GM12891 (cell line): Measurements from ENCODE around the gene TM9SF1.

Experiments
- DNase-seq: peaks from one replicate; pipeline ENCODE4 v3.0.0; 2011; ENCODE audit warnings: low spot score; ENCODE audit not compliant: insufficient read length
- FAIRE-seq: peaks from 2 replicates; lab custom pipeline; 2011; peaks lifted over from hg19 to GRCh38; lab: Jason Lieb, UNC
- PAX5 ChIP-seq: IDR thresholded peaks from 2 replicates; pipeline ENCODE4 v1.6.1; 2011; ENCODE audit warnings: low read length, moderate library complexity, mild to moderate bottlenecking; ENCODE audit not compliant: insufficient read depth, severe bottlenecking
- POLR2A ChIP-seq: IDR thresholded peaks from 2 replicates; pipeline ENCODE4 v1.6.1; 2011; ENCODE audit warnings: low read depth, low read length, control low read depth
- POLR2AphosphoS5 ChIP-seq: IDR thresholded peaks from 2 replicates; pipeline ENCODE4 v1.6.1; 2011; ENCODE audit warnings: low read depth, low read length, control low read depth
- POU2F2 ChIP-seq: IDR thresholded peaks from 2 replicates; pipeline ENCODE4 v1.6.1; 2011; ENCODE audit warnings: low read depth, mild to moderate bottlenecking, control low read depth, low read length, moderate library complexity
- SPI1 ChIP-seq: IDR thresholded peaks from 2 replicates; pipeline ENCODE4 v1.6.1; 2011; ENCODE audit warnings: low read depth, low read length, control low read depth
- TAF1 ChIP-seq: IDR thresholded peaks from 2 replicates; pipeline ENCODE4 v1.6.1; 2011; ENCODE audit warnings: low read depth, low read length, control low read depth

The TM9SF1 gene

DNA sequence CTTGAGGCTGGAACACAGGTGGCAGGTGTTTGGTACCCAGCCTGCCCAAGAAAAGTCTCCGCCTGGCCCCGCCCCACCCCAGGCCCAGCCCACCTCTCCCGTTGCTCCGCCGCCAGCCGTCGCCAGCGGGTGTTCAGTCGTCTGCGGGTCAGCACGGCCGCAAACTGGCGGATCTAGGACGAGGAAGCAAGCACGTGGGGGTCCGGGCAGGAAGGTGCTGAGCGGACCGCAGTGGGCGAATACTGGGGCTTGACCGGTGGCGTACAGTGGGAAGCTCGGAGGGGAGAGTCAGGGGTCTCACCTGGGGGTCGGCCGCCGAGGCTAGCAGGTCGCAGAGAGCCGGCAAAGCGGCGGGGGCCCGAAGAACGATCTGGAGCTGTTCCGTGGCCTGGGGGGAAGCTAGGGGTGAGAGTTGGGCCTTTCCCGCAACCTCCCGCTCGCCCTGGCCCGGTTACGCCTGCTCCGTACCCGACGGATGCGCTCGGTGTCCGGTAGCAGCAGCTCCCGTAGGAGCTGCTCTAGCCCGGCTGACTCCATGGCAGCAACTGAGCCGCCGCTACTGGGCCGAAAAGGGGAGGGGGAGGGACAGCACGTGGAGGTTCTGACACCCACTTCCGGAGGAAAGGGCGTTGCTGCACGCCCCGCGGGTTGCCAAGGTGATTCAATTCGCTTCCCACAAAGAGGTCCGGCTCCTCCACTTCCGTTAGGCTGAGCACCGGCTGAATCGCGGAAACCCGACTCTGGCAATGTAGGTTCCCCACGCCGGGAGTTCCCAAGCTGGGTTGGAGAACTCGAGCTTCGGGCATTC lies 6.8 kb downstream of the TM9SF1 start, which contains the start of gene IPO4:
Gene IPO4, minus strand, starts transcription at position 566 of the 808 bp plus-strand sequence. Its CDS starts 29 bp downstream, at position 537.
- peak; percentile 95 for TF ChIP-seq POLR2AphosphoS5
- peak; percentile 92 for TF ChIP-seq POU2F2
- TF ChIP-seq POLR2A: peak; percentile 96
- TF ChIP-seq SPI1: peak; percentile 42
- peak; percentile 73 for TF ChIP-seq TAF1
- peak; percentile 32 for TF ChIP-seq PAX5

DNA sequence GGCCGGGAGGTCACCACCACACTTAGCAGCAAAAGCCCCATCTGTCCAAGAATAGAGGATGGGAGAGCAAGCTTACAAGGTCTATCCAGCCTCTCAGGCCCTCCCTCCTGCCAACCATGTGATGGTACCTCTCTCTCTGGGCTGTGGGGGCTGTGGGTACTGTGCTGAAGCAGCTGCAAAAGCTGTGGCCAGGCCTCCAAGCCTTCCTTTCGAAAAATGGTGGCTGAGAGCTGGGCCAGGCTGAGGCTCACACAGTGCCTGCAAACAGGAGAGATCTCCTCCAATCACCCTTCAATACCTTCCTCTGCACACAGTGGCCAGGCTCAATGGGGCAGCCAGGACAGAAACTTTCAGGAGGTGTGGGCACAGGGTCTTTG lies 7.7 kb downstream of the TM9SF1 start:
- DNase-seq (no peak), FAIRE-seq (no peak)
- TF ChIP-seq POLR2A: no peak
- TF ChIP-seq POU2F2: no peak
- TF ChIP-seq POLR2AphosphoS5: no peak
- TF ChIP-seq PAX5: no peak
- no peak for TF ChIP-seq SPI1
- TF ChIP-seq TAF1: no peak

More for the DNA sequence above, 6.8 kb downstream of the TM9SF1 start, which contains the start of gene IPO4:
- FAIRE-seq (peak; percentile 89), DNase-seq (peak; percentile 99)

DNA sequence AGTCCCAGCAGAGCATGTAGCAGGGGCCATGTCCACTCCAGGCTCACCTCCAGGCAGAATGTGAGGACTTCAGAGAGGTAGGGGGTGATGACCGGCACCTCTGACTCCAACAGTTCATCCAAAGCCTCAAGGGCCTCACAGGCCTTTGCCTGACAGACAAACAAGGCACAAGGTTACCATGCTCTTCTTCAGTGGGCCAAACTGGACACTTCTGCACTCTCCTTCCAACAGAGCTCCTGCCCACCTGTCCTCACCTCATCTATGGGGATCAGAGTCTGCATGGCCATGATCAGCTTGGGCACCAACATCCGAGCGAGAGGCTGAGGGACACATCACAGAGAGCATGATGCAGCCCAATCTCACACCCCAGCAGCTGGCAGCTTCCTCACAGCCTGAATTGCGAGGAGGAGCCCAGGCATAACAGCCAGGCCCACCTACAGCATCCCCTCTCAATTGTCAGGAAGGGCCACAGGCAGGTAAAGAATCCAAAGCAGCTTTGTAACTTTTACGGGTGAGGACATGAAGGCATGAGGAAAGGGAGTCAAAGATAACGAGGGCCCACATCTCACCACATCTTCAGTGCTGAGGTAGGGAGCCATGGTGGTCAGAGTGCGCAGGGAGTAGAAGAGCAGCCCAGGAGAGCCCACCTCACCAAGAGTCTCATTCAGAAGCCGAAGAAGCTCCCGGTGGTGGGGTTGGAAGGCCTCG lies 8.3 kb downstream of the TM9SF1 start:
- TF ChIP-seq POLR2A: no peak
- no peak for TF ChIP-seq POLR2AphosphoS5
- no peak for TF ChIP-seq POU2F2
- no peak for TF ChIP-seq TAF1
- no peak for TF ChIP-seq SPI1
- TF ChIP-seq PAX5: no peak
- no peak for DNase-seq
- no peak for FAIRE-seq

DNA sequence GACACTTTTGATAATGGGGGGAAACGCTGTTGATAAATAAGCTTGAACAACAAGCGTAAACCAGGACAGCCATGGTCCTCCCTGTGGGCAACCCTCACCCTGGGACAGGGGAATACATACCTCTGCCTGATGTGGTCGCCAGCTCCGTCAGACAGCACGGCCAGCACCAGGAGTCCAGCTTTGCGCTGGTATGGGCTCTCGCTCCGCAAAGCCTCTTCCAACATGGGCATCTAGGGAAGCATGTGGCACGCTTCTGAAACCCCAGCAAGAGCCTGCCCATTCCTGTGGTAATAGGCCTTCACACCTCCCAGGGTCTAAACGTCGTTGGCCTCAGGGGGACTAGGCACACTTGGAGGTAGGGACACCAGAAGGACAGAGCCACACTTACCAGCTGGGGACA lies 9.5 kb downstream of the TM9SF1 start:
- TF ChIP-seq POLR2A (no peak), SPI1 (no peak), POLR2AphosphoS5 (no peak), PAX5 (no peak), TAF1 (no peak), POU2F2 (no peak)
- no peak for DNase-seq
- no peak for FAIRE-seq

DNA sequence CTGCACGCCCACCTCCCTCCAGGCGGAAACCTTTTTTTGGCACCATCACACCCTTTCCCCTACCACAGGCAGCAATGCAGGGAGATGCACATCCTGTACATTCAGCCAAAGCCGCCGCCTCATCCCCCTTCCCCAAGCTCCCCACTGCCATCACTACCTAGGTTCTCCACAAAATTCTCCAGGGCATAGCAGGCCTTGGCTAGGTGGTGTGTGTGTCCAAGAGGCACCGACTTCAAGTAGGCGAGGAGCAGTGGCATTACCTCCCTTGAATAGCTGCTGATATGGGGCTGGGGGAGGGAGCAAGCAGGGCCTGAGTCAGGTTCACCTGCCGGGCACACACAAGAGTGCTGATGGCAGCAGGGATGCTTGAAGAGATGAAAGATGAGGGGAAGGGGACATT lies 10.2 kb downstream of the TM9SF1 start:
- DNase-seq (no peak), FAIRE-seq (no peak)
- TF ChIP-seq PAX5 (no peak), TAF1 (no peak), SPI1 (no peak), POU2F2 (no peak), POLR2AphosphoS5 (peak; percentile 28; the same call in 1 of the 2 replicates), POLR2A (no peak)

DNA sequence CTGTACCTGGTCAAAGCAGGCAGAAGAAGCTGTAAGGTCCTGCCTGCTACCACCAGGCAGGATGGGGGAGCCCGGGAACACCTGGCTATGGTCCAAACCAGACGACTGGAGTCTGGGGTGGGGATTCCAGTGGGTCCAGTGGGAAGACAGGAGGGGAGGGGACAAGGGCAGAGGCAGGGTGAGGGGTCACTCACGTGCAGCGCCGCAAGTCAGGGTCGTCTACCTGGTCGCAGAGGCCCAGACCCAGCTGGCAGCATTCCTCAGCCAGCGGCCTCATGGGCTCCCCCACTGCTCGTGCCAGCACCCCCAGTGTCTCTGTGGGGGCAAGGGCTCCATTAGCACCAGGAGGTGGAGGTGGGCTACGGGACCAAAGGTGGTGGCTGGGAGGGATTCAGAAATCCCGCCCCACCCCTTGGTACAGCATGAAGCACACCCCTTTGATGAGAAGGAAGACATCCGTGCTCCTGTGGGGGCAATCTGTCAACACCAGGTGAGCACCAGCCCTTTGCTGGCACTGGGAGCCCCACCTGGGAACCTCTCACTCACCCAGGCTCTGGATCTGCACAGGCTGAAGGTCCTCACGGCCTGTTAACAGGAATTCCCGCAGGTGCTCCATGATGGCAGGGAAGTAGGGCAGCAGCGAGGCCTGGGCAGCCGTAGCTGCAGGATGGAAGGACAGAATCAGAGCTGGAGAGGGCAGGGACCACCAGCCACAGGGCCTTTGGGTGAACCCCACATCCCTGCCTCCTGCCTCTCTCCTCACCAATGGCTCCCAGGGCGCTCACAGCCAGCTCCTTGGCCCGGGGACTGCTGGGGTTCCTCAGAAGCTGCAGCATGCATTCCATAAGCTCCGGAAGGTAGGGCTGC lies 10.9 kb downstream of the TM9SF1 start:
- TF ChIP-seq PAX5 (no peak), TAF1 (no peak), POU2F2 (no peak), POLR2AphosphoS5 (no peak; the same call in 1 of the 2 replicates), SPI1 (no peak), POLR2A (no peak; the same call in none of the 2 replicates)
- DNase-seq (no peak), FAIRE-seq (no peak)

DNA sequence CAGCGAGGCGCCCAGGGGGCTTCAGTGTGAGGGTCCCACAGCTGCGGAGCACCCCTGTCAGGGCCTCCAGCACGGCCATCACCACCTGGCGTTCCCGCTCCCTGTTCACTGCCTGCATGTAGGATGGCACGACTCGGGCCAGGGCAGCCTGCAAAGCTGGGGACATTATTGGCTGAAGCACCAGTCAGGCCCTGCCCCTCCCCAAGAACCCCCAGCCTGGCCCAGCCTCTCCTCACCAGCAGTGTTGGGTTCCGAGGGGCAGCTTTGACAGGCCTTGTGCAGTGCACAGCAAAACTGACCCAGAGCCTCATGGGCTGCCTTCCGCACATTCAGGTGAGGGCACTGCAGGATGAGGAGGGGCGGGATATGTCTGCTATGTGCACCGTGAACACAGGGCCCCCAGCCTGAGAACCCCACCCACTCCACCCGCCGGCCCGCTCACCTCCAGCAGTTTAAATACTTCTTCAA lies 12.2 kb downstream of the TM9SF1 start:
- DNase-seq (no peak), FAIRE-seq (no peak)
- no peak for TF ChIP-seq POU2F2
- peak; percentile 24; the same call in 1 of the 2 replicates for TF ChIP-seq POLR2AphosphoS5

DNA sequence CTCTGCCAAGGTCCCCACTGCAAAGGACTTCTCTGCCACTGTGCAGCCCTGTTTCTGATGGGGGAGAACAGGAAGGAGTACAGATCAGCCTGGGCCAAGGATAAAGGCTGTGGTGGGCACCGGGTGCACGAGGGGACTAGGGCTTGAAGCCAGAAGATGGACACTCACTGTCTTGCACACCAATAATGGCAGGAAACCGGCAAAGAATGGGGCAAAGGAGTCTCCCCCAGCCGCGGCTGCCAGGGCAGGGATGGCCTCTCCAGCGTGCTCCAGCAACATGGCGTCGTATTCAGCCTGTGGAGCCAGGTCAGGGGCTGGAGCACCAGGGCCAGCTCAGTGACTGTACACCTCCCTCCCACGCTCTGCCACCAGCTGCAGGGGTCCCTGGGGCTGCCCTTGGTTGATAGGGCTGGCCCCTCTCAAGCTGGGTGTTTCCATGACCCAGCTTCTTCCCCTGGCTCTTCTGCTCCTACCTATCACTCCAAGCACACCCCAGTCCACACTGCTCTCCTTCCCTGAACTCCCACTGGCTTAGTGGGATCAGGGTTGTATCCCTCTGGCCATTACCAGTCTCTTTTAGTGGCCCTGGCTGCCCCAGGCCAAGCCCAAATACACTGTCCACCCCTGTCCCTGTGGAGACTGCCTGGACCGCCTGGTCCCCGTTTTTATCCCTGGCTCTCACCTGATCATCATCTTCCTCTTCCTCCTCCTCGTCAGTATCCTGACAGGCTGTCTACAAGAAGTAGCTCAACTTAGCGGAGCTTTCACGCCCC lies 12.9 kb downstream of the TM9SF1 start:
- no peak for DNase-seq
- no peak for FAIRE-seq
- TF ChIP-seq SPI1 (no peak), PAX5 (no peak), POLR2AphosphoS5 (peak; percentile 59), POLR2A (peak; percentile 83), POU2F2 (peak; percentile 51; the same call in 1 of the 2 replicates), TAF1 (no peak)
